ENCODE measurements around the gene IL32. TPM values are rescaled to one million over a fixed set of nuclear protein-coding genes. Genes with fewer than 3 reads are reported as not detected.

The IL32 gene
- total and polyA plus RNA-seq, 2 donors: 18.1 to 28.0 TPM

Small RNAs within 50 kb of the gene (small RNA-seq; reads per million reads assigned to genes)
- 0.09 reads per million for gene RNU1-22P

Other genes starting within 250 kb of the IL32 start
- not detected for gene PRSS21, start 248.4 kb upstream of the IL32 start, total RNA-seq
- gene PRSS21, start 248.4 kb upstream of the IL32 start, polyA plus RNA-seq: 0.11 TPM
- 2.4 TPM for gene ZG16B, start 235.3 kb upstream of the IL32 start, total RNA-seq
- 5.1 TPM for gene ZG16B, start 235.3 kb upstream of the IL32 start, polyA plus RNA-seq
- 3.0 TPM for gene PRSS22, start 207.5 kb upstream of the IL32 start, total RNA-seq
- gene PRSS22, start 207.5 kb upstream of the IL32 start, polyA plus RNA-seq: 5.6 TPM
- 15.6 TPM for gene FLYWCH2, start 182.4 kb upstream of the IL32 start, total RNA-seq
- 49.9 TPM for gene FLYWCH2, start 182.4 kb upstream of the IL32 start, polyA plus RNA-seq
- 11.4 TPM for gene FLYWCH1, start 153.7 kb upstream of the IL32 start, total RNA-seq
- 38.0 TPM for gene FLYWCH1, start 153.7 kb upstream of the IL32 start, polyA plus RNA-seq
- gene KREMEN2, start 101.4 kb upstream of the IL32 start, total RNA-seq: 0.11 TPM
- gene KREMEN2, start 101.4 kb upstream of the IL32 start, polyA plus RNA-seq: not detected
- 4.5 TPM for gene PAQR4, start 96.3 kb upstream of the IL32 start, total RNA-seq
- 5.1 TPM for gene PAQR4, start 96.3 kb upstream of the IL32 start, polyA plus RNA-seq
- gene PKMYT1, start 85.2 kb upstream of the IL32 start, total RNA-seq: 2.5 TPM
- 1.1 TPM for gene PKMYT1, start 85.2 kb upstream of the IL32 start, polyA plus RNA-seq
- gene CLDN9, start 52.7 kb upstream of the IL32 start, total RNA-seq: not detected
- gene CLDN9, start 52.7 kb upstream of the IL32 start, polyA plus RNA-seq: 0.04 TPM
- gene CLDN6, start 47.5 kb upstream of the IL32 start, total RNA-seq: not detected
- not detected for gene CLDN6, start 47.5 kb upstream of the IL32 start, polyA plus RNA-seq
- gene TNFRSF12A, start 45.3 kb upstream of the IL32 start, total RNA-seq: 20.1 TPM
- 16.2 TPM for gene TNFRSF12A, start 45.3 kb upstream of the IL32 start, polyA plus RNA-seq
- gene HCFC1R1, start 41.7 kb upstream of the IL32 start, total RNA-seq: 29.1 TPM
- 91.8 TPM for gene HCFC1R1, start 41.7 kb upstream of the IL32 start, polyA plus RNA-seq
- gene THOC6, start 41.6 kb upstream of the IL32 start, total RNA-seq: 9.8 TPM
- gene THOC6, start 41.6 kb upstream of the IL32 start, polyA plus RNA-seq: 22.8 TPM
- 7.2 TPM for gene BICDL2, start 28.7 kb upstream of the IL32 start, total RNA-seq
- gene BICDL2, start 28.7 kb upstream of the IL32 start, polyA plus RNA-seq: 8.3 TPM
- gene MMP25, start 19.1 kb upstream of the IL32 start, total RNA-seq: 0.32 TPM
- gene MMP25, start 19.1 kb upstream of the IL32 start, polyA plus RNA-seq: 0.82 TPM
- gene ZSCAN10, start 33.7 kb downstream of the IL32 start, total RNA-seq: not detected
- not detected for gene ZSCAN10, start 33.7 kb downstream of the IL32 start, polyA plus RNA-seq
- gene ZNF205, start 46.9 kb downstream of the IL32 start, total RNA-seq: 8.9 TPM
- 16.4 TPM for gene ZNF205, start 46.9 kb downstream of the IL32 start, polyA plus RNA-seq
- 4.0 TPM for gene ZNF213, start 69.4 kb downstream of the IL32 start, total RNA-seq
- gene ZNF213, start 69.4 kb downstream of the IL32 start, polyA plus RNA-seq: 16.0 TPM
- gene OR1F1, start 122.6 kb downstream of the IL32 start, total RNA-seq: not detected
- not detected for gene OR1F1, start 122.6 kb downstream of the IL32 start, polyA plus RNA-seq
- gene ZNF200, start 169.5 kb downstream of the IL32 start, total RNA-seq: 15.2 TPM
- 5.2 TPM for gene ZNF200, start 169.5 kb downstream of the IL32 start, polyA plus RNA-seq
- gene MEFV, start 191.0 kb downstream of the IL32 start, total RNA-seq: 0.58 TPM
- gene MEFV, start 191.0 kb downstream of the IL32 start, polyA plus RNA-seq: 0.80 TPM
- 39.7 TPM for gene ZNF263, start 217.9 kb downstream of the IL32 start, total RNA-seq
- 35.8 TPM for gene ZNF263, start 217.9 kb downstream of the IL32 start, polyA plus RNA-seq
- gene TIGD7, start 239.8 kb downstream of the IL32 start, total RNA-seq: 18.5 TPM
- 9.6 TPM for gene TIGD7, start 239.8 kb downstream of the IL32 start, polyA plus RNA-seq
- gene ZNF75A, start 239.9 kb downstream of the IL32 start, total RNA-seq: 45.4 TPM
- gene ZNF75A, start 239.9 kb downstream of the IL32 start, polyA plus RNA-seq: 16.4 TPM